ENCODE results near the gene DPYD. TPM values are rescaled to one million over a fixed set of nuclear protein-coding genes. Genes with fewer than 3 reads are reported as not detected.

DPYD gene
- polyA plus RNA-seq, 3 donors from 2014 or later, result 23.0 to 35.9 (median 30.8) TPM

DNA sequence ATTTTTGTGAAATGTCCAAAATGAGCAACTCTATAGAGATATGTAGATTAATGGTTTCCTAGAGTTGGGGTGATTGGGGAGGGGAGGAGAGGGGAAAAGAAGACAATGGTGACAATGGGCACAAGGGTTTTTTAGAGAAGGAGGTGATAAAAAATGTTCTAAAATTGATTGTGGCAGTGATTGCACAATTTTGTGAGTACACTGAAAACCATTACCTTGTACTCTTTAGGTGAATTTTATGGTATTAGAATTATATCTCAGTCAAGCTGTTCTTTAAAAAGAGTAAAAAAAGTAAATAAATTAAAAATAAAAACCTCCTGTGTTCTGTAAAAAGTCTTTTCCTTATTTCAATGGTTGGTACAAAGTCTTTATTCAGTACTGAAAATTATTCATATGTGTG lies 869.0 kb downstream of the DPYD start:
- no peaks in the 10 kb centered on the region for H3K4me1 Mint-ChIP-seq
- H3K27ac Mint-ChIP-seq, result no peak overlapping the region
- H3K9me3 Mint-ChIP-seq, result peaks cover 0 to 13% (median 8%) of the 10 kb centered on the region in 6 donors

DNA sequence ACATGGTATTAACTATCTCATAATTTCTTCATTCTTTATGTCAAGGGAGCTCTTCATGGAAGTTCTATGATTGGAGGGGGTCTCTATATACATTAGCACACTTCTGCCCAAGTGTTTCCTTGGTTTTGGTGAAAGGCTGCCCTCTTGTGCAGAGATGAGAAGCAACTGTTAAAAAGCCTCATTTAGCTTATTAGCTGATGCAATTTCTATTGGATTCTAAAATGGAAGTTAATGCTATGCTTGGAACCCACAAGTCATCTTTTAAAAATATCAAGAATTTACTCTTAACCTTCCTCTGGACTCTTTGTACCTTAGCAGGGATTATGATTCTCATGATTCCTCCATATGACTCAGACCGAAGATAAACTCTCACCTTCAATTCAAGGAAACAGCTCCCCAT lies 870.3 kb downstream of the DPYD start:
- Mint-ChIP-seq H3K27ac (no peak overlapping the region), H3K36me3 (no peaks in the 10 kb centered on the region), H3K9me3 (peaks cover 0 to 7% (median 0%) of the 10 kb centered on the region in 6 donors), H3K4me1 (no peaks in the 10 kb centered on the region), H3K4me3 (no peak overlapping the region), H3K27me3 (ENCODE audit: low read depth in 3 of 3) (peaks cover 0 to 4% (median 0%) of the 10 kb centered on the region in 3 donors)
- no peak for DNase-seq

More for the DNA sequence above, 869.0 kb downstream of the DPYD start:
- peaks cover 0 to 4% (median 0%) of the 10 kb centered on the region in 3 donors for H3K27me3 Mint-ChIP-seq (ENCODE audit: low read depth in 3 of 3)
- no peak for DNase-seq
- peaks cover 0 to 6% (median 0%) of the 10 kb centered on the region in 3 donors for H3K36me3 Mint-ChIP-seq
- no peak overlapping the region for H3K4me3 Mint-ChIP-seq

DNA sequence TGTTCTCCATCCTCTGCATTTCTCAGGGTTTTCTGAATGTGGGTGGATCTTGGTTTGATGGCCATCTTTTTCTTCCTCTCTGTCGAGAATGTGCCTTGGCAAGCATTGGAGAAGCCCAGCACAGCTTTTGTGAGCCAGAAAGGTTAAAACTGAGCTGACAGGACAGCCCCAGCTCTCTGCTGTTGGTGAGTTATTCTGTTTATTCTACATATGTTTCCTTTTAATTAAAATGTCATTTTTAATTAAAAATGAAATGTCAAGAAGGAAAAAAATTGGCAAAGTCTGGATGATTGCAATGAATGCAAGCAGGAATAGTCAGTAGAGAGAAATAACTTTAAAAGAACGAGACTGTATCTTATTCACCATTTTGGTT lies 873.4 kb downstream of the DPYD start:
- Mint-ChIP-seq H3K9me3 (peaks cover 0 to 6% (median 5%) of the 10 kb centered on the region in 6 donors), H3K4me1 (no peaks in the 10 kb centered on the region), H3K27ac (no peak overlapping the region), H3K36me3 (no peaks in the 10 kb centered on the region), H3K4me3 (no peak overlapping the region), H3K27me3 (ENCODE audit: low read depth in 3 of 3) (peaks cover 0 to 4% (median 0%) of the 10 kb centered on the region in 3 donors)
- no peak for DNase-seq

DNA sequence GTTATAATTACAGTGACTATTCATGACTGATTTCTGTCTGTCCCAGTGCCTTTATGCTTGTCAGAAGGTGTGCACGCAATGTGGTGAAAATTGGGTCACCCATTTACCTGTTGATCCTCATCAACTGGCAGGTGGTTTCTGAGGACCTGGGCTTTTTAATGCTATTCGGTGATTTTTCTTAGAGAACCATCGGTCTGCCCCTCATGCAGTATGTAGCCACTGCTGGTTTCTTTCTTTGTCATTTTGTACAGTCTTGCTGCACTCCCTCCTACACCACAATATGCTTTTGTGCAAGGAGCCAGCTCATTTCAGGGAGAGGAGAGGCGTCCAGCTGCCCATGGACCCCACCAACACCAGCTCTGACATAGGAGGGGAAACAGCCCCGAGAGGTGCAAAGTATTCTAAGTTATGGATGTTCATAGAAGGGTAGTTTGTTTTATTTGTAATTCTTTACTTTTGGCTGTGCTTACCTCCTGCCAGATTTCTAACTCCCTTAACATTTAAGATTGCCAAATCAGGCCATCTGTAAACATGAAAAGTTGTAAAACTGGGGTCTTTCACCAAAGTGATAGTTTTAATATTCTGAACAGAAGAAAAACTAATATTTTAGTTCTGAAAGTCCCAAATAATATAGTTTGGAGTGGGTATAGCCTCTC lies 873.9 kb downstream of the DPYD start:
- Mint-ChIP-seq H3K27me3 (ENCODE audit: low read depth in 3 of 3) (peaks cover 0 to 4% (median 0%) of the 10 kb centered on the region in 3 donors), H3K36me3 (no peaks in the 10 kb centered on the region), H3K27ac (no peak overlapping the region), H3K9me3 (peaks cover 0 to 8% (median 6%) of the 10 kb centered on the region in 6 donors), H3K4me3 (no peak overlapping the region), H3K4me1 (no peaks in the 10 kb centered on the region)
- no peak for DNase-seq

DNA sequence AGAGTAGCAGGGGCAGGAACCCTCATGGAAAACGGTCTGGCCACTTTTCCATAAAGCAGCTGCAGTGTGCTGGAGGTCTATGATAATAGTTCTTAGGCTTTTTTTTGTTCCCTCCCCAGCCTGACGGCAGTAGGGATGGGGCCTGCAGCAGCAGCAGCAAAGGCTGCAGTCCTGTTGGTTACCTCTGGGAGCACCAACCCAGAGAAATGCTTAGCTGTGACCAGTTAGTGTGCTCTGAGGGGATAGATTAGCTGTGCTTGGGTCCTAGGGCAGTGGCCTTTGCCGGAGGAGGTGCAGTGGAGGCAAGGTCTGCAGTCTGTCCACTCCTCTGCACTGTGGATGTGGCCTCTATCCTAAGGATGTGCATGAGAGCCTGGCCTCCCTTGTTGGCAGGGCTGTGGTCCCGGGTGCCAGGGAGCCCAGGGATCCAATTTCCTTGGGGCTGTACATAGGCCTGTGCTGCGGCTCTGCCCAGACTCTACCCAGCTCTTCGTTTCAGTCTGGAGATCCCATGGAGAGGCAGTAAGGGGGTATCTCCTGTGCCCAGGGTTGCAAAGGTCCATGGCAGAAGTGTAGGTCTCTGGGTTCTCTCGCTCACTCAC lies 876.6 kb downstream of the DPYD start:
- Mint-ChIP-seq H3K4me3 (no peak overlapping the region), H3K27me3 (ENCODE audit: low read depth in 3 of 3) (peaks cover 0 to 6% (median 0%) of the 10 kb centered on the region in 3 donors), H3K4me1 (no peaks in the 10 kb centered on the region), H3K27ac (no peak overlapping the region), H3K36me3 (no peaks in the 10 kb centered on the region), H3K9me3 (peaks cover 5 to 17% (median 9%) of the 10 kb centered on the region in 6 donors)
- no peak for DNase-seq

DNA sequence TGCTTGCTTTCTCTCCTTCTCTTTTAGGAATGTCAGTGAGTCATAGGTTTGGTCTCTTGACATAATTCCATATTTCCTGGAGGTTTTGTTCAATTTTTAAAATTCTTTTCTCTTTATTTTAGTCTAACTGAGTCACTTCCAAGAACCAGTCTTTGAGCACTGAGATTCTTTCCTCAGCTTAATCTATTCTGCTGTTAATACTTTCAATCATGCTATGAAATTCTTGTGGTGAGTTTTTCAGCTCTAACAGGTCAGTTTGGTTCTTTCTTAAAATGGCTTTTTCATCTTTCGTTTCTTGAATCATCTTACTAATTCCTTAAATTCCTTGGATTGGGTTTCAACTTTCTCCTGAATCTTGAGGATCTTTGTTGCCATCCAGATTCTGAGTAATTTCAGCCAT lies 878.3 kb downstream of the DPYD start:
- H3K27me3 Mint-ChIP-seq (ENCODE audit: low read depth in 3 of 3), result peaks cover 0 to 5% (median 0%) of the 10 kb centered on the region in 3 donors
- H3K27ac Mint-ChIP-seq, result no peak overlapping the region
- DNase-seq, result no peak
- no peaks in the 10 kb centered on the region for H3K36me3 Mint-ChIP-seq
- peaks cover 5 to 21% (median 9%) of the 10 kb centered on the region in 6 donors for H3K9me3 Mint-ChIP-seq
- no peaks in the 10 kb centered on the region for H3K4me1 Mint-ChIP-seq
- no peak overlapping the region for H3K4me3 Mint-ChIP-seq

DNA sequence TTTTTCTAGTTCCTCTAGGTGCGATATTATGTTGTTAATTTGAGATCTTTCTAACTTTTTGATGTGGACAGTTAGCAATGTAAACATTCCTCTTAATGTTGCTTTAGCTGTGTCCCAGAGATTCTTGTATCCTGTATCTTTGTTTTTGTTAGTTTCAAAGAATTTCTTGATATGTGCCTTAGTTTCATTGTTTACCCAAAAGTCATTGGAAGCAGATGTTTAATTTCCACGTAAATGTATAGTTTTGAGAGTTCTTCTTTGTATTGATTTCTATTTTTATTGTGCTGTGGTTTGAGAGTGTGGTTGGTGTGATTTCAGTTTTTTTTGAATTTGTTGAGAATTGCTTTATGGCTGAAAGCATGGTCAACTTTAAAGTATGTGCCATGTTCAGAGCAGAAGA lies 879.8 kb downstream of the DPYD start:
- no peak for DNase-seq
- H3K36me3 Mint-ChIP-seq, result no peaks in the 10 kb centered on the region
- peaks cover 0 to 5% (median 0%) of the 10 kb centered on the region in 3 donors for H3K27me3 Mint-ChIP-seq (ENCODE audit: low read depth in 3 of 3)
- H3K4me1 Mint-ChIP-seq, result no peaks in the 10 kb centered on the region
- no peak overlapping the region for H3K4me3 Mint-ChIP-seq
- peaks cover 5 to 21% (median 9%) of the 10 kb centered on the region in 6 donors for H3K9me3 Mint-ChIP-seq
- H3K27ac Mint-ChIP-seq, result no peak overlapping the region

DNA sequence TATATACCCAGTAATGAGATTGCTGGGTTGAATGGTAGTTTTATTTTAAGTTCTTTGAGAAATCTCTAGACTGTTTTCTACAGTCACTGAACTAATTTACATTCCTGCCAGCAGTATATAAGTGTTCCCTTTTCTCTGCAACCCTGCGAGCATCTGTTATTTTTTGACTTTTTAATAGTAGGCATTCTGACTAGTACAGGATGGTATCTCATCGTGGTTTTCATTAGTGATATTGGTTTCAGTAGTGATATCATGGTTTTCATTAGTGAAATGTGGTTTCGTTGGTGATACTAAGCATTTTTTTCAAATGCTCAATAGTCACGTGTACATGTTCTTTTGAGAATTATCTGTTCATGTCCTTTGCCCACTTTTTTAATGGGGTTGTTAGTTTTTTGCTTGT lies 882.4 kb downstream of the DPYD start:
- no peaks in the 10 kb centered on the region for H3K4me1 Mint-ChIP-seq
- H3K27ac Mint-ChIP-seq, result no peak overlapping the region
- H3K4me3 Mint-ChIP-seq, result no peak overlapping the region
- no peak for DNase-seq
- H3K36me3 Mint-ChIP-seq, result no peaks in the 10 kb centered on the region
- peaks cover 0 to 5% (median 0%) of the 10 kb centered on the region in 3 donors for H3K27me3 Mint-ChIP-seq (ENCODE audit: low read depth in 3 of 3)
- peaks cover 5 to 21% (median 9%) of the 10 kb centered on the region in 6 donors for H3K9me3 Mint-ChIP-seq

DNA sequence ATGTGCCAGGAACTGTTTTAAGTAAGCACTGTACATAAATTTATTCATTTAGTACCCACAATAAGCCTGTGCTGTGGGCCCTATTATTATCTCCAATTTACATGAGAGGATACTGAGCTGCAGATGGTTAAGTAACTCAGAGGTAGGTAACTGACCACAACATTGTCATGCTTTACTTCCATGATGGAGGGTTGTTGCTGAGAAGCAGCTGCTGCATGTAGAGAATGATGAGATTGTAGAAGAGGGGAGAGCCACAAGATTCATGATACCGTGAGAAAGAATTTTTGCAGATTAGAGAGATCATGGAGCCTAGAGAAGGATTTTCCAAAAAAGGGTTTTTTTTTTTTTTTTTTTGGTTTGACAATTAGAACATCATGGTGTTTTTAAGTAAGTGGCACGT lies 886.2 kb downstream of the DPYD start:
- DNase-seq, result no peak
- peaks cover 0 to 5% (median 0%) of the 10 kb centered on the region in 3 donors for H3K27me3 Mint-ChIP-seq (ENCODE audit: low read depth in 3 of 3)
- no peak overlapping the region for H3K27ac Mint-ChIP-seq
- H3K4me3 Mint-ChIP-seq, result no peak overlapping the region
- peaks cover 0 to 7% (median 2%) of the 10 kb centered on the region in 6 donors for H3K9me3 Mint-ChIP-seq
- H3K36me3 Mint-ChIP-seq, result no peaks in the 10 kb centered on the region
- no peaks in the 10 kb centered on the region for H3K4me1 Mint-ChIP-seq

DNA sequence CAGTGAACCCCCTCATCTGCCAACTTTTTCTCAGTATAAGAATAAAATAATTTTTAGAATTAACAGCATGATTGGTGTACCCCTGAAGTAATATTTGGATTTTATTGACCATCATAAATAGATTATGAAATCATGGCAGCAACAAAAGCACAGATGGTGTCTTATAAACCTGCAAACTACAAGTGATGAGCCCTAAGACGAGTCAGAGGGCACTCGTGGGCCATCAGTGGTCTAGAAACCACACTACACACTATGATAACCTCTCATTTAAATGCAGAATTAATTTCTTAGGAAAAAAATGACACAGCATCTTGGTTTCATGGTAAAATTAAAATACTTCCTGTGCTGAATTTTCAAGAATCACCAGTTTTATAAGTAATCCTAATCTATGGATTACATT lies 886.9 kb downstream of the DPYD start:
- H3K4me3 Mint-ChIP-seq, result no peak overlapping the region
- no peak overlapping the region for H3K27ac Mint-ChIP-seq
- DNase-seq, result no peak
- peaks cover 0 to 3% (median 0%) of the 10 kb centered on the region in 3 donors for H3K27me3 Mint-ChIP-seq (ENCODE audit: low read depth in 3 of 3)
- H3K36me3 Mint-ChIP-seq, result no peaks in the 10 kb centered on the region
- peaks cover 0 to 4% (median 3%) of the 10 kb centered on the region in 6 donors for H3K9me3 Mint-ChIP-seq
- H3K4me1 Mint-ChIP-seq, result no peaks in the 10 kb centered on the region

All from immature natural killer cell (primary cell).